ENCODE results near the gene HNRNPA3.
A peak's percentile ranks its signal among the peaks of the same experiment; 100 is the strongest.
"Not testable (repeated sequence)": the region's sequence is repeated elsewhere in the genome, so short reads cannot be mapped to it uniquely, and the experiment has no call there.

HNRNPA3 gene

GRCh38 chr2:177234267-177234666 lies 21.7 kb downstream of the HNRNPA3 start:
- no peak for DNase-seq (ENCODE audit: low spot score)

- DNase-seq (ENCODE audit: low spot score) = no peak
Observed at GRCh38 chr2:177235855-177236437, 23.4 kb downstream of the HNRNPA3 start.

GRCh38 chr2:177237932-177238331 lies 25.3 kb downstream of the HNRNPA3 start:
- no peak for DNase-seq (ENCODE audit: low spot score)

DNA sequence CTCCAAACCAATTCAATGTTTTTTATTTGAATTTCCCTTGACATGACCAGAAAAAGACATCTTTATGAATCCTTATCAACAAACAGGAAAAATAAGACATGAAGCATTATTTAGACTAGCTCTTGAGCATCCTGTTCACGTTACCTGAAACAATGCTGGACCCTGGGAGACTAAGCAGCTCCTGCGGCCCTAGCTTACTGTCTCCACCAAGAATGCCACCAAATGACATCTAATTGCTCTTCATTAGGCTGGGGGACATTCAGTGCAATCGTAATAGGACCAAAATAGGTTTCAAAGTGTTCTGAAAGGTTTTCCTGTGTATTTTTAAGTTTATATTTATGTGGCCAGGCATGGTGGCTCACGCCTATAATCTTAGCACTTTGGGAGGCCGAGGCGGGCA lies 26.5 kb downstream of the HNRNPA3 start:
- no peak for DNase-seq (ENCODE audit: low spot score)

GRCh38 chr2:177239932-177240630 lies 27.5 kb downstream of the HNRNPA3 start:
- DNase-seq (ENCODE audit: low spot score) = no peak

- DNase-seq (ENCODE audit: low spot score) = no peak
Observed at GRCh38 chr2:177241711-177242120, 29.1 kb downstream of the HNRNPA3 start.

DNA sequence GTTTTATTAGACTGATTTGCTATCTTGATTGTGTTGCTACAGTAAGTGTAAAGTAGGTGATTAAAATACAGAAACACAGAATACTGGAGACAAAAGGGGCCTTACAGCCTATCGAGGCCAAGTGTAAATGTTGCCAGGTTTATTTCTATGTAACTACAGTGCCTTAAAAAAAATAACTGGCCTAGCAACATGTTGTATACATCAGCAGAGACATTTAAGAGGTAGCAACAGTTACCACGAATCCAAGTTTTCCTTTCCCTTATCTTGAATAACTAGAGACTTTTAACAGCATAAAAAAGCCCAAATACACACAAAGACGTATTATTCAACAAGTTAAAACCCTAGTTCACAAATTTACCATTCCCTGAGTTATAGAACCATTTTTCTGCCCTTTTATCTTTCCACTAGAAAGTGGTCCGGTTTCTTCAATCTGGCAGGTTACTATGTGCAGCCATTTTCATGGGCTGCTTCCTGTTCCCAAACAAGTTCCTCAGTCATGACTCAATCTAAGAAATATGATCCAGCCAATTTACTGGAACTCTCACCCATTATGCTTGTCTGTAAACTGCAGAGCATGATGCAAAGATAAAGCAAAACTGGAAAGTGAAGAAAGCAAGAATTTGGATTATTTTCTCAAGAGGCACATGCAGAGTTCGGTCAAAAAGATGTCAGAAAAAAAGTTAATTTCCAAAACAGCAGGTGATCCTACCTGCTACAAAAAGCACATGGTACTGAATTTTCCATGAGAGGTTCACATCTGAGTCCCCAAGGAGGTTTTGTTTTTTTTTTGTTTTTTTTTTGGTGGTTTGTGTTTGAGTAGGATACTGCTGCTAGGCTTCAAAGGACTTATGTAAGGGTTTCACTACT lies 29.8 kb downstream of the HNRNPA3 start:
- DNase-seq (ENCODE audit: low spot score) = no peak

- no peak for DNase-seq (ENCODE audit: low spot score)
Observed at GRCh38 chr2:177243073-177243472, 30.5 kb downstream of the HNRNPA3 start.

DNA sequence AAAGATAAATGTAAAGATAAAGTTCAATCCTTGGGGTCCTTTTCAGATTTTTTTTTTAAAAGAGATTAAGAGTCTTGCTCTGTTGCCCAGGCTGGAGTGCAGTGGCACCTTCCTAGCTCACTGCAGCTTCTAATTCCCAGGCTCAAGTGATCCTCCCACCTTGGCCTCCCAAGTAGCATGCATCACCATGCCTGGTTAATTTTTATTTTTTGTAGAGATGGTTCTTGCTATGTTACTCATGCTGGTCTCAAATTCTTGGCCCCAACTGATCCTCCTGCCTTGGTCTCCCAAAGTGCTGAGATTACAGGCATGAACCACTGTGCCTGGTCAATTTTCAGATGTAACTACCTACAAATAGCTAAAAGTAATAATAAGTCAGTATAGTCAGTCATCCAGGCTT lies 30.9 kb downstream of the HNRNPA3 start:
- no peak for DNase-seq (ENCODE audit: low spot score)

DNA sequence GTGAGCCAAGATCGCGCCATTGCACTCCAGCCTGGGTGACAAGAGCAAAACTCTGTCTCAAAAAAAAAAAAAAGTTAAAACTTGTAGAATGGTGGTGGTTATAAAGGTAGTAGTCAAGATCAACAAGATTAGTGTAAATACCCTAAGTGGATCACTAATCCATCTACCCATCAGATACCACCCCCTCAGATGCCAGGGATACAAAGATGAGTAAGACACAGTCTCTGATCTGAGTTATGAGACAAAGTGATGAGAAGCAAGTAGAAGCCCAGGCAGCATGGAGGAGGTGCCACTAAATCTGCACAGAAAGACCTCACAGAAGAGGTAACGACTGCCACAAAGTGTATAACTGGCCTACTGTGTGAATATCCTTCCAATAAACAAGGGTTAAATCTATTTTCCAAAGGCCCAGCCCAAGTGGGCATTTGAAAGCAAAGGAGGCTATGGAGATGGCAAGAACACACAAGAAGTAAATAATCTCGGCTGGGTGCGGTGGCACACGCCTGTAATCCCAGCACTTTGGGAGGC lies 31.7 kb downstream of the HNRNPA3 start:
- no peak for DNase-seq (ENCODE audit: low spot score)

GRCh38 chr2:177245010-177245422 lies 32.4 kb downstream of the HNRNPA3 start:
- DNase-seq (ENCODE audit: low spot score) = no peak

GRCh38 chr2:177246000-177246399 lies 33.4 kb downstream of the HNRNPA3 start:
- DNase-seq (ENCODE audit: low spot score) = no peak

- not testable (repeated sequence) for DNase-seq (ENCODE audit: low spot score)
Observed at GRCh38 chr2:177246523-177247030, 34.0 kb downstream of the HNRNPA3 start.

- DNase-seq (ENCODE audit: low spot score) = no peak
Observed at GRCh38 chr2:177247693-177248262, 35.2 kb downstream of the HNRNPA3 start.

DNA sequence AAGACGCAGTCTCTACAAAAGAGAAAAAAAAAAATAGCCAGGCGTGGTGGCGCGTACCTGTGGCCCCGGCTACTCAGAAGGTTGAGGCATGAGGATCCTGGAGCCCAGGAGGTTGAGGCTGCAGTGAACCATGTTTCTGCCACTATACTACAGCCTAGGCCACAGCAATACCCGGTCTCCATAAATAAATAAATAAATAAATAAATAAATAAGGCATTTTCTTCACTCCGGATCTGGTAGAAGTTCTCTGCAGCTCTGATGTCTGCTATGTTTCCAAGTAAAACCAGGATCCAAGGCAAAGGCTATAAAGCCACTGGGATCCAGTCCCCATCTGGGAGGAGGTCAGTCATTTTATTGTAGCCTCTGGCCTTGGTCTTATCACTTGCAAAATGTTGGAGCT lies 36.4 kb downstream of the HNRNPA3 start:
- DNase-seq (ENCODE audit: low spot score) = no peak

- no peak for DNase-seq (ENCODE audit: low spot score)
Observed at GRCh38 chr2:177250461-177250860, 37.9 kb downstream of the HNRNPA3 start.

DNA sequence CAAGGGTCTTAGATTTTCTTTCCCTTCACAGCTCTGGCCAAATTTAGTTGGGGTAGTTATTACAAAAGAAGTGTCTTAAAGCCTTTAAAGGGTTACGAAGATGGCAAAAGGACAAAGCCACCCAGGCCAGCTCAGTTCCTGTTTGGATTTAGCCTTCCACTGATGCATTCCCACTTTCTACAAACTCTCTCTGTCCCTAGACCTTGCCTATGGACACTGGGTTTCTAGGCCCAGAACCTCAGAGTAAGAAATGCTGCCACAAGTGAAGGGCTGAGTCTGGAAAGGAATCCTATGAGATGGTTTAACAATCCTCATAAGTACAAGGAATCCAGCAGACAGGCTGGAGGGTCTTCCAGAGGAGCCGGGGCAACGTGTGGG lies 38.6 kb downstream of the HNRNPA3 start:
- no peak for DNase-seq (ENCODE audit: low spot score)

DNA sequence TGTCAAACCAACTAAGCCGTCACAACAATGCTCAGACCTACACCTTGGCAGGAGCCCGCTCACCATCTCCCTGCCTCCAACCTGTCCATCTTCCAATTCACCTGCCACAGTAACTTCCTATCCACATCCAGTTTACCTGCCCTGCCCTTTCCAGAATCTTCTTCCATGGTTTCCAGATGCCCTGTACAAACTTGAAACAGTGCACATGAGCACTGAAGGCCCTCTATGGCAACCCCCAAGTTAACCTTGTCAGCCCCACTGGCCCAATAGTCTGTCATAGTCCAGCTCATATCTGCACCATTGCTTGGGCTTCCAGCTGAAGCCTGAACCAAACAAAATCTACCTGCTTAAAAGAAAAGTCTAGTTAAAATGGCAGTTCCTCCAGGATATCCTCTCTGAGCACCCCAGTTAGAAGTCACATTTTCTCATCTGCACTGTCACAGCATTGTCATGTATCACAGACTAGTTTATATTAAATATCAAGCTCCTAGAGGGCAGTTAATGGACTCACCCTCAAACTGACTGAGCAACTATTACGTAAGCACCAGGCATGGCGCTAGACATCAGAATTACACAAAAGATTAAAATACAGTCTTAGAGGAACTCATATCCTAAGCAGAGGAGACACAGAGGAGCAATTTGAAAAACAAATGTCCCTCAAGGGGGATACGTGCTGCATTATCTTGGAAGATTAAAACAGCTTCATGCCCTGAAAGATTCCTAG lies 40.4 kb downstream of the HNRNPA3 start:
- DNase-seq (ENCODE audit: low spot score) = no peak

DNA sequence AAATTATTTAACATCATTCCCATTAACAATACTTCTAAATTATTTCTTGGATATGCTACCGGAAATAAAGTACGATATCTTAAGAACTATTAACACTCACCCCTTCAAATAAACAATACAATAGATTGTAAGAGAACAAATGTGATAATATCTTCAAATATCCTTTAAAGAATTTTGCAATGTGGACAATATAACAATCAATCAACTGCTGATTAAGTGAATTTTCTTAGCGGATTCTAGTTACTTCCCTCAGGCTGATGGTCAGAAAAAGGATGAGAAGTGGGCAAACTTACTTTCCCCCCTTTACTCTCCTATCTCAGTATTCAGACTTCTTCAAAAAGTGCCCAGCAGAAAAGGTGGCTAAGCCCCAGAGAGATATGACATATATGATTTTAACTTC lies 41.1 kb downstream of the HNRNPA3 start:
- no peak for DNase-seq (ENCODE audit: low spot score)

DNA sequence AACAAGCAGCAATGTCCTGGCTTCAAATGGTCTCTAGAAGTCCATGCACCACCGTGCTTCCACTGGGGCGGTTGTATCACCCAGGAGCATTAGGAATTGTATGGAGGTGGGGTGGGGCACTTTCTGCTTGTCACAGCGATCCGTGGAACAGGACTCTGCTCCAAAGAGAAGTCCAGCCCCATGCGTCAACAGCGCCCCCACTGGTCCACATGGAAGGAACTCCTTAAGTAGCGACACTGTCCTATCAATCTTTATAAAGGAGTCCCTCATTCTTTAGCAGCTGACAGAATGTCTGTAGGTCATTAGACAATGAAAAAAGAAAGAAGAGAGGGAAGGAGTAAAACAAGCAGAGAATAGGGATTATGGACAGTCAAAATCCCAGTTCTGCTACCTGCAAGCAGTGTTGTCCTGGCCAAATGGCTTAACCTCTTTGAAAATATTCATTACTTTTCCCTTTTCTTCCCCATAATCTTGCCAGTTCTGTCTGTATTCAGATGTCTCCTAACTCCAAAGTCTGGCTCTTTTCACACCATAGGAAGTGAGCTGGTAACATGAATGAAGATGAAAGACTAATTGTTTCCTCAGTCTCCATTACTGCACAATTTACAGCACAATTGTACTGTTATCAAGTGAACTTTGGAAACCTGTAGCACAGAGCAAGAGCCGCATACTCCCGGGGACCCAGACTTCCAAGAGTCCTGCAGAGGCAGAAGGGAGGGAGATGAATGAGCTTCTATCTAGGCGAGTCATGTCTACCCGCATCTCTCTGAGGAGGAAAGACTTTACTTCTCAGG lies 42.0 kb downstream of the HNRNPA3 start:
- peak; percentile 47 for DNase-seq (ENCODE audit: low spot score)

GRCh38 chr2:177255227-177255601 lies 42.6 kb downstream of the HNRNPA3 start:
- no peak for DNase-seq (ENCODE audit: low spot score)

Data from hematopoietic multipotent progenitor cell treated with erythropoietin and hydrocortisone succinate and interleukin-3 and kit ligand, for 15 days (in vitro differentiated cells).